Mesenchymal stem cell (in vitro differentiated cells and primary cell): ENCODE results near the gene SPRED3.

ENCODE experiments used
- DNase-seq: peaks from one replicate; pipeline ENCODE4 v3.0.0-alpha.2; 2013
- H2AFZ ChIP-seq: one replicate; pipeline ENCODE4 v1.6.1; 2013; ENCODE audit warnings: low read depth, mild to moderate bottlenecking, control low read depth, inconsistent platforms, low read length, moderate library complexity
- H2AK5ac ChIP-seq: 2 replicates; pipeline ENCODE4 v1.6.1; 2013; ENCODE audit warnings: low read length, moderate library complexity, mild to moderate bottlenecking, inconsistent platforms; ENCODE audit not compliant: severe bottlenecking
- H2BK120ac ChIP-seq: one replicate; pipeline ENCODE4 v1.6.1; 2013; ENCODE audit warnings: low read depth, mild to moderate bottlenecking, inconsistent platforms, low read length, moderate library complexity
- H2BK12ac ChIP-seq, 2 experiments: one replicate each; pipeline ENCODE4 v1.6.1; 2013; ENCODE audit warnings: inconsistent platforms in 2 of 2, low read length in 2 of 2, mild to moderate bottlenecking in 2 of 2, moderate library complexity in 2 of 2, control low read depth in 1 of 2
- H2BK15ac ChIP-seq: one replicate; pipeline ENCODE4 v1.6.1; 2013; ENCODE audit warnings: mild to moderate bottlenecking, low read depth, inconsistent platforms; ENCODE audit not compliant: poor library complexity, severe bottlenecking
- H2BK5ac ChIP-seq: 2 replicates; pipeline ENCODE4 v1.6.1; 2013; ENCODE audit warnings: low read depth, mild to moderate bottlenecking, low read length, control low read depth, inconsistent platforms; ENCODE audit not compliant: poor library complexity, severe bottlenecking
- H3K14ac ChIP-seq, 2 experiments: one replicate each; pipeline ENCODE4 v1.6.1; 2013; ENCODE audit warnings: inconsistent platforms in 2 of 2, low read length in 2 of 2, control low read depth in 1 of 2, mild to moderate bottlenecking in 1 of 2, moderate library complexity in 1 of 2
- H3K18ac ChIP-seq, 2 experiments: one replicate each; pipeline ENCODE4 v1.6.1; 2013; ENCODE audit warnings: inconsistent platforms in 2 of 2, low read length in 2 of 2, control low read depth in 1 of 2, low read depth in 1 of 2, mild to moderate bottlenecking in 1 of 2
- H3K23ac ChIP-seq, 2 experiments: one replicate each; pipeline ENCODE4 v1.6.1; 2013; ENCODE audit warnings: inconsistent platforms in 2 of 2, low read length in 2 of 2, mild to moderate bottlenecking in 2 of 2, moderate library complexity in 2 of 2, control low read depth in 1 of 2
- H3K27ac ChIP-seq: 2 replicates; pipeline ENCODE4 v1.5.1; 2013; ENCODE audit warnings: mild to moderate bottlenecking, moderate library complexity, low read length, control low read depth, inconsistent platforms; ENCODE audit not compliant: poor library complexity, severe bottlenecking
- H3K27me3 ChIP-seq, 2 experiments: 2 replicates each; pipeline versions ENCODE4 v1.6.1 to v1.7.0; 2013; ENCODE audit warnings: low read length in 2 of 2, mild to moderate bottlenecking in 2 of 2, moderate library complexity in 2 of 2, control low read depth in 1 of 2, inconsistent platforms in 1 of 2; ENCODE audit not compliant: control insufficient read depth in 1 of 2, insufficient read depth in 1 of 2
- H3K36me3 ChIP-seq, 2 experiments: 2 replicates each; pipeline versions ENCODE4 v1.6.1 to v1.7.0; 2013; ENCODE audit warnings: low read length in 2 of 2, control low read depth in 1 of 2, inconsistent platforms in 1 of 2, low read depth in 1 of 2, mild to moderate bottlenecking in 1 of 2; ENCODE audit not compliant: insufficient read depth in 2 of 2, control insufficient read depth in 1 of 2
- H3K4ac ChIP-seq, 2 experiments: one replicate each; pipeline ENCODE4 v1.6.1; 2013; ENCODE audit warnings: inconsistent platforms in 2 of 2, low read length in 2 of 2, mild to moderate bottlenecking in 2 of 2, moderate library complexity in 2 of 2, control low read depth in 1 of 2, low read depth in 1 of 2
- H3K4me1 ChIP-seq: 2 replicates; pipeline ENCODE4 v1.6.1; 2013; ENCODE audit warnings: low read depth, low read length, control low read depth; ENCODE audit not compliant: control insufficient read depth, insufficient read depth
- H3K4me2 ChIP-seq: 2 replicates; pipeline ENCODE4 v1.6.1; 2013; ENCODE audit warnings: low read length, mild to moderate bottlenecking, inconsistent platforms; ENCODE audit not compliant: poor library complexity, severe bottlenecking
- H3K4me3 ChIP-seq, 2 experiments: 2 replicates each; pipeline versions ENCODE4 v1.5.1 to v1.7.0; 2013; ENCODE audit warnings: low read length in 2 of 2, mild to moderate bottlenecking in 2 of 2, control low read depth in 1 of 2, low read depth in 1 of 2; ENCODE audit not compliant: insufficient read depth in 1 of 2
- H3K79me1 ChIP-seq: replicated peaks from 2 replicates; pipeline ENCODE4 v1.6.1; 2013; ENCODE audit warnings: mild to moderate bottlenecking, control low read depth, low read length, inconsistent platforms; ENCODE audit not compliant: poor library complexity, severe bottlenecking
- H3K9ac ChIP-seq: 2 replicates; pipeline ENCODE4 v1.7.0; 2013; ENCODE audit warnings: mild to moderate bottlenecking, low read length, moderate library complexity
- H3K9me3 ChIP-seq: 2 replicates; pipeline ENCODE4 v1.7.0; 2013; ENCODE audit warnings: mild to moderate bottlenecking, low read length; ENCODE audit not compliant: control insufficient read depth
- H4K8ac ChIP-seq: one replicate; pipeline ENCODE4 v1.6.1; 2013; ENCODE audit warnings: inconsistent platforms, mild to moderate bottlenecking, low read length, moderate library complexity
- H4K91ac ChIP-seq: one replicate; pipeline ENCODE4 v1.6.1; 2013; ENCODE audit warnings: mild to moderate bottlenecking, low read length, inconsistent platforms
- WGBS: methylation state at CpG from one replicate; pipeline ENCODE4 v1.1.7; 2013; ENCODE audit warnings: mixed read lengths; 5-methylcytosine and 5-hydroxymethylcytosine counted together

SPRED3 gene

GRCh38 chr19:38383743-38384142 is 4.8 kb upstream of the SPRED3 start:
- 94% methylated on average over 2 of the region's 2 CpGs for WGBS

GRCh38 chr19:38384209-38385027 is 4.1 kb upstream of the SPRED3 start:
- Histone ChIP-seq H2BK5ac (no peak overlapping the region), H2AK5ac (no peak overlapping the region), H2BK12ac (peak overlapping the region in 1 of 2 experiments; percentile 34), H3K14ac (no peak overlapping the region), H4K91ac (no peak overlapping the region), H3K9ac (no peak overlapping the region), H3K18ac (no peak overlapping the region), H3K27ac (no peak overlapping the region), H2BK15ac (no peak overlapping the region), H3K4me2 (no peak overlapping the region), H3K4ac (no peak overlapping the region), H2AFZ (no peak overlapping the region), H2BK120ac (no peak overlapping the region), H3K79me1 (peaks cover 51% of the 10 kb centered on the region), H4K8ac (no peak overlapping the region), H3K9me3 (no peaks in the 10 kb centered on the region), H3K23ac (no peak overlapping the region), H3K36me3 (peaks cover 57 to 72% of the 10 kb centered on the region in 2 experiments), H3K27me3 (no peaks in the 10 kb centered on the region), H3K4me3 (no peak overlapping the region), H3K4me1 (peaks cover 27% of the 10 kb centered on the region)
- DNase-seq: peak; percentile 48
- WGBS: 80% methylated on average over 10 of the region's 10 CpGs

More at GRCh38 chr19:38383743-38384142, 4.8 kb upstream of the SPRED3 start:
- Histone ChIP-seq H2AK5ac (no peak overlapping the region), H3K9me3 (no peaks in the 10 kb centered on the region), H2AFZ (no peak overlapping the region), H3K27me3 (no peaks in the 10 kb centered on the region), H4K91ac (no peak overlapping the region), H3K4me1 (peaks cover 23% of the 10 kb centered on the region), H3K4me2 (no peak overlapping the region), H3K9ac (no peak overlapping the region), H3K4me3 (no peak overlapping the region), H3K14ac (no peak overlapping the region), H3K18ac (no peak overlapping the region), H4K8ac (no peak overlapping the region), H3K4ac (no peak overlapping the region), H2BK12ac (no peak overlapping the region), H2BK15ac (no peak overlapping the region), H3K36me3 (peaks cover 63 to 77% of the 10 kb centered on the region in 2 experiments), H3K27ac (no peak overlapping the region), H3K79me1 (peaks cover 55% of the 10 kb centered on the region), H3K23ac (no peak overlapping the region), H2BK5ac (no peak overlapping the region), H2BK120ac (no peak overlapping the region)
- no peak for DNase-seq

DNA sequence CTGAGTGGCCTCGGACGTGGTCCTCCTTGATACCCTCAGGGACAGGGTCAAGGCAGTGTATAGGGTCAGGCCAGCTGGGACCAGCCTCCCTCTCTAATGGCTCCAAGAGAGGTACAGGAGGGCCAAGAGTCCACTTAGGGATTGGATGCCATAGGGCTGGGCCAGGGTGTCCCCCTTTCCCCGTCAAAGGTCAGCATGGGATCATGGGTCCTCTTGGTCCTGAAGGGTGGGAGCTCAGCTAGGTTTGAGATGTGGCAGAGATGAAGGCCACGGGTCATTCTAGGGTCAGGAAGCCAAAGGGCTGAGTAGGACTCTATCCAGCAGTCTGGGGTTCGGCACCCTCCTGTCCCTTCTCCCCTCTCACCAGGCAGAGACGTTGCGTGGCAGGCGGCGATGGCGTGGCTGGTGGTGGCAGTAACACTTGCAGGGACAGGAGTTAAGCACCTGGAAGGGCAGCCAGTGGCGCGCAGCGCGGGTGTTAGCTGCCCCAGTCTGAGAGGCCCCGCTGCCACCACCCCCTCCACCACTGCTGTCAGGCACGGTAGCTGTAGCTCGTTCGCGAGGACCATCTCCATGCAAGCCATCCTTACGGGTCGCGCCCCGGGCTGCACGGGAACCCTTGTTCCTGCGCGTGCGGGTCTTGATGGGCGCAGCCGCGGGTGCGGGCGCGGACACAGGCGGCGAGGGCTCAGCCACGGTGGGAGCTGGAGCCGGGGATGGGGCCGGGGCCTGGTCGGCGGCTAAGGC is 3.3 kb upstream of the SPRED3 start:
- Histone ChIP-seq H3K14ac (no peak overlapping the region), H3K4me1 (peaks cover 33% of the 10 kb centered on the region), H3K79me1 (peaks cover 50% of the 10 kb centered on the region), H4K8ac (no peak overlapping the region), H3K4me2 (no peak overlapping the region), H3K36me3 (peaks cover 49 to 66% of the 10 kb centered on the region in 2 experiments), H2AFZ (no peak overlapping the region), H2BK12ac (no peak overlapping the region), H2BK5ac (no peak overlapping the region), H3K27ac (no peak overlapping the region), H4K91ac (no peak overlapping the region), H2BK120ac (no peak overlapping the region), H2AK5ac (no peak overlapping the region), H3K4me3 (no peak overlapping the region), H3K4ac (no peak overlapping the region), H3K9ac (no peak overlapping the region), H3K23ac (no peak overlapping the region), H3K18ac (no peak overlapping the region), H2BK15ac (no peak overlapping the region), H3K9me3 (no peaks in the 10 kb centered on the region), H3K27me3 (no peaks in the 10 kb centered on the region)
- no peak for DNase-seq
- 98% methylated on average over 37 of the region's 40 CpGs for WGBS

DNA sequence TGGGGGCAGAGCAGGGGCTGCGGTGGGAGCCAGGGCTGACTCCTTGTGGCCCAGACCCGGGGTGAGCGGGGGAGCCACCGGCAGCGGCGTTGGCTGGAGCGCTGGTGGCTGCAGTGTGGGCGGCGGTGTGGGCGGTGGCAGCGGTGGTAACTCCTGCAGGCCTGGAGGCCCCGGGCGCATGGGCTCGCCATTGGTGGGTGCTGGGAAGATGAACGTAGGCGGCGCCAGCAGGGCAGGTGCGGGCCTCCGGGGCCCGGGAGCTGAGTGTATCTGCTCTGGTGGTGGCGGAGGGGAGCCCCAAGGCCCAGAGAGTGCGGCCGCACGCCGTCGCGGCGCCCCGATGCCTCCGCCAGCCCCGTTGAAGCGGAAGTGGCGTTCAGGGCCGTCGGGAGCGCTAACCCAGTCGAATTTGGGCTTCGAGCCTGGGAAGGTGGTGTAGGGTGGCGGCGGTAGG is 2.7 kb upstream of the SPRED3 start:
- Histone ChIP-seq H3K4me3 (no peak overlapping the region), H2BK5ac (no peak overlapping the region), H2BK120ac (no peak overlapping the region), H3K36me3 (peaks cover 43 to 60% of the 10 kb centered on the region in 2 experiments), H4K91ac (no peak overlapping the region), H3K23ac (no peak overlapping the region), H3K18ac (no peak overlapping the region), H2BK12ac (no peak overlapping the region), H2AFZ (no peak overlapping the region), H3K27ac (no peak overlapping the region), H3K9ac (no peak overlapping the region), H4K8ac (no peak overlapping the region), H3K14ac (no peak overlapping the region), H3K4me2 (no peak overlapping the region), H3K4ac (no peak overlapping the region), H3K27me3 (no peaks in the 10 kb centered on the region), H2AK5ac (no peak overlapping the region), H3K79me1 (peaks cover 47% of the 10 kb centered on the region), H3K9me3 (no peaks in the 10 kb centered on the region), H3K4me1 (peaks cover 35% of the 10 kb centered on the region), H2BK15ac (no peak overlapping the region)
- WGBS: 98% methylated on average over 38 of the region's 40 CpGs
- no peak for DNase-seq
